Spleen (tissue), 7 donors: ENCODE data around the gene MAPK7.

Experiments used
- CTCF ChIP-seq, 11 experiments: fragments of 200-600 bp in 7 of 11; fragments of 450-650 bp in 4 of 11; sonication (generic) in 4 of 11; IDR thresholded peaks in 8 of 11; conservative IDR thresholded peaks in 3 of 11; 1 replicate in 7 of 11; 2 replicates in 4 of 11; pipeline versions ENCODE4 v1.4.0 to v1.8.0; 2016 to 2021; ENCODE audit warnings: antibody characterized with exemption in 11 of 11, inconsistent platforms in 4 of 11, mild to moderate bottlenecking in 1 of 11
- POLR2A ChIP-seq, 3 donors: fragments of 450-650 bp; IDR thresholded peaks; one replicate each; pipeline ENCODE4 v1.5.1; 2017; ENCODE audit warnings: antibody characterized with exemption in 3 of 3, mild to moderate bottlenecking in 1 of 3
- POLR2AphosphoS5 ChIP-seq, 3 donors: sonication (generic); formaldehyde crosslinking; IDR thresholded peaks; one replicate each; pipeline ENCODE4 v1.5.1; 2017; ENCODE audit warnings: antibody characterized with exemption in 3 of 3
- donor health status: DM: no; HTN: no; CAD: no; lungs with moderate emphysema.
- donor health status: DM: no; HTN: no; CAD: no.
- donor health status: DM: no; HTN: no; CAD: no.

GRCh38 chr17:19343671-19344151 lies 34.6 kb upstream of the MAPK7 start:
- TF ChIP-seq CTCF (IDR thresholded peaks at IDR 0.05 in 8 of 11, conservative IDR thresholded peaks at IDR 0.05 in 3 of 11) (no peak), POLR2A (IDR thresholded peaks at IDR 0.05) (no peak), POLR2AphosphoS5 (IDR thresholded peaks at IDR 0.05) (no peak)
